Measurements from ENCODE around the gene NUDCD3. TPM values are rescaled to one million over a fixed set of nuclear protein-coding genes. Genes with fewer than 3 reads are reported as not detected.
A peak's percentile ranks its signal among the peaks of the same experiment; 100 is the strongest.

NUDCD3 gene
- total and polyA plus RNA-seq, 4 donors: 15.4 to 30.7 (median 24.3) TPM

DNA sequence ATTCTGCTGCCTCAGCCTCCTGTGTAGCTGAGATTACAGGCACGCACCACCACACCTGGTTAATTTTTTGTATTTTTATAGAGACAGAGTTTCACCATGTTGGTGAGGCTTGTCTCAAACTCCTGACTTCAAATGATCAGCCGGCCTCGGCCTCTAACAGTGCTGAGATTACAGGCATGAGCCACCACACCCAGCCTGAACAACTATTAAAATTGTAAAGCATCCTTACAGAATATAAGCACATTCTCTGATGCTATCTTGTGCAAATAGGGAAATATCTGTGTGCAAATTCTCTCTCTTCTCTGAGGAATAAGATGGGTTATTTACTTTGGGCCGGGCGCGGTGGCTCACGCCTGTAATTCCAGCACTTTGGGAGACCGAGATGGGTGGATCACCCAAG, 12.5 kb downstream of the NUDCD3 start:
- no peak for TF ChIP-seq GABPA (IDR thresholded peaks at IDR 0.05 in 1 of 2, conservative IDR thresholded peaks at IDR 0.05 in 1 of 2)
- TF ChIP-seq, protein P1, sequence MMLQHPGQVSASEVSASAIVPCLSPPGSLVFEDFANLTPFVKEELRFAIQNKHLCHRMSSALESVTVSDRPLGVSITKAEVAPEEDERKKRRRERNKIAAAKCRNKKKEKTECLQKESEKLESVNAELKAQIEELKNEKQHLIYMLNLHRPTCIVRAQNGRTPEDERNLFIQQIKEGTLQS (IDR thresholded peaks at IDR 0.05): no peak
- TF ChIP-seq FOXA2 (IDR thresholded peaks at IDR 0.05): no peak
- no peak for TF ChIP-seq NR2F2 (IDR thresholded peaks at IDR 0.05)
- 86% methylated on average over 8 of the region's 8 CpGs for WGBS

DNA sequence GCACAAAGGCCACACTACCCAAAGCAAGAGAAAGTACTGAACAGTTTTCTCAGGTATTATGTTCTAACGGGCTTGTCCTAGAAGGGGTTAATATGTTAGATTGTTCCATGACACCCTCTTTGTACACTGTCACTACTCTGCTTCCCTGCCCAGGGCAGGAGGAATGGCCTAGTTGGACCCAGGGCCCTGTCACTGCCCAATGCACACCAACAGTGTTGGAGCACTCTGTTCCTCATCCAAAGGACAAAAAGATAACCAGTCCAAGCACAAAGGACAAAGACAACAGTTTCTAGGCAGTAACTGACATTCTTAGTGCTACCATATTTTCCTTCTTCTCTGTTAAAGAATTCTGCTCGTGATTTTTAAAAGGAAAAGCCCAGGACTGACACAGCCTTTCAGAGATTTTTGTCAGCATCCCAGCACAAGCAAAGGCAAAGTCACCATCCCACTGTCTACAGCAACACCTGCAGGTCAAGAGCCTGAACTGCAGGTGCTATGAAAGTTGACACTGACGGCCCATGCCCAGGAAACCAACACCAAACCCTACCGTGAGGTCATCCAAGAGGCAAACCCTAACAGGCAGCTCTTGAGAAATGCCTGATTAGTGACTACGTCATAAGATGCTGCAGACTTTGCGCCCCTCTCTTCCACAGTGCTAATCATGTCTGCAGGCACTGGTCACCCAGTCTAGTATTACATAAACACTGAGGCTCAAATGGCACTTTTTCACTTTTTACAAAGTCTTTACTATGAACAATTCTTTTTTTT, 13.2 kb downstream of the NUDCD3 start:
- H3K27ac ChIP-seq (ENCODE audit: low read depth in 1 of 2, low read length in 2 of 2): peak overlapping the region in 1 of 2 donors; percentile 10
- H3K27me3 ChIP-seq (ENCODE audit: control insufficient read depth in 4 of 4, insufficient read depth in 4 of 4, low read length in 3 of 4): no peaks in the 10 kb centered on the region
- peaks cover 0 to 38% (median 14%) of the 10 kb centered on the region in 4 donors for H3K36me3 ChIP-seq (ENCODE audit: control insufficient read depth in 4 of 4, insufficient read depth in 3 of 4, low read depth in 1 of 4, low read length in 3 of 4)
- TF ChIP-seq YY1 (IDR thresholded peaks at IDR 0.05) (no peak), TAF1 (conservative IDR thresholded peaks at IDR 0.05) (no peak), EGR1 (IDR thresholded peaks at IDR 0.05; ENCODE audit: low read depth in 2 of 2) (no peak), JUND (IDR thresholded peaks at IDR 0.05) (peak; percentile 37 to 46), RAD21 (IDR thresholded peaks at IDR 0.05) (peak; percentile 99), HNF4G (IDR thresholded peaks at IDR 0.05) (no peak), FOXA1 (IDR thresholded peaks at IDR 0.05) (no peak), GABPA (IDR thresholded peaks at IDR 0.05 in 1 of 2, conservative IDR thresholded peaks at IDR 0.05 in 1 of 2) (peak in 1 of 2 donors; percentile 45), RXRA (IDR thresholded peaks at IDR 0.05) (peak; percentile 64 to 79), HNF4A (conservative IDR thresholded peaks at IDR 0.05) (peak; percentile 40 to 48), SP1 (IDR thresholded peaks at IDR 0.05) (no peak)
- TF ChIP-seq, protein P2, sequence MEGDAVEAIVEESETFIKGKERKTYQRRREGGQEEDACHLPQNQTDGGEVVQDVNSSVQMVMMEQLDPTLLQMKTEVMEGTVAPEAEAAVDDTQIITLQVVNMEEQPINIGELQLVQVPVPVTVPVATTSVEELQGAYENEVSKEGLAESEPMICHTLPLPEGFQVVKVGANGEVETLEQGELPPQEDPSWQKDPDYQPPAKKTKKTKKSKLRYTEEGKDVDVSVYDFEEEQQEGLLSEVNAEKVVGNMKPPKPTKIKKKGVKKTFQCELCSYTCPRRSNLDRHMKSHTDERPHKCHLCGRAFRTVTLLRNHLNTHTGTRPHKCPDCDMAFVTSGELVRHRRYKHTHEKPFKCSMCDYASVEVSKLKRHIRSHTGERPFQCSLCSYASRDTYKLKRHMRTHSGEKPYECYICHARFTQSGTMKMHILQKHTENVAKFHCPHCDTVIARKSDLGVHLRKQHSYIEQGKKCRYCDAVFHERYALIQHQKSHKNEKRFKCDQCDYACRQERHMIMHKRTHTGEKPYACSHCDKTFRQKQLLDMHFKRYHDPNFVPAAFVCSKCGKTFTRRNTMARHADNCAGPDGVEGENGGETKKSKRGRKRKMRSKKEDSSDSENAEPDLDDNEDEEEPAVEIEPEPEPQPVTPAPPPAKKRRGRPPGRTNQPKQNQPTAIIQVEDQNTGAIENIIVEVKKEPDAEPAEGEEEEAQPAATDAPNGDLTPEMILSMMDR (IDR thresholded peaks at IDR 0.05; ENCODE audit: low read depth, low read length, missing input control): peak; percentile 99
- TF ChIP-seq, protein P3, sequence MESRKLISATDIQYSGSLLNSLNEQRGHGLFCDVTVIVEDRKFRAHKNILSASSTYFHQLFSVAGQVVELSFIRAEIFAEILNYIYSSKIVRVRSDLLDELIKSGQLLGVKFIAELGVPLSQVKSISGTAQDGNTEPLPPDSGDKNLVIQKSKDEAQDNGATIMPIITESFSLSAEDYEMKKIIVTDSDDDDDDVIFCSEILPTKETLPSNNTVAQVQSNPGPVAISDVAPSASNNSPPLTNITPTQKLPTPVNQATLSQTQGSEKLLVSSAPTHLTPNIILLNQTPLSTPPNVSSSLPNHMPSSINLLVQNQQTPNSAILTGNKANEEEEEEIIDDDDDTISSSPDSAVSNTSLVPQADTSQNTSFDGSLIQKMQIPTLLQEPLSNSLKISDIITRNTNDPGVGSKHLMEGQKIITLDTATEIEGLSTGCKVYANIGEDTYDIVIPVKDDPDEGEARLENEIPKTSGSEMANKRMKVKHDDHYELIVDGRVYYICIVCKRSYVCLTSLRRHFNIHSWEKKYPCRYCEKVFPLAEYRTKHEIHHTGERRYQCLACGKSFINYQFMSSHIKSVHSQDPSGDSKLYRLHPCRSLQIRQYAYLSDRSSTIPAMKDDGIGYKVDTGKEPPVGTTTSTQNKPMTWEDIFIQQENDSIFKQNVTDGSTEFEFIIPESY (IDR thresholded peaks at IDR 0.05): no peak
- TF ChIP-seq, protein P1 (IDR thresholded peaks at IDR 0.05): no peak
- TF ChIP-seq, protein P4, sequence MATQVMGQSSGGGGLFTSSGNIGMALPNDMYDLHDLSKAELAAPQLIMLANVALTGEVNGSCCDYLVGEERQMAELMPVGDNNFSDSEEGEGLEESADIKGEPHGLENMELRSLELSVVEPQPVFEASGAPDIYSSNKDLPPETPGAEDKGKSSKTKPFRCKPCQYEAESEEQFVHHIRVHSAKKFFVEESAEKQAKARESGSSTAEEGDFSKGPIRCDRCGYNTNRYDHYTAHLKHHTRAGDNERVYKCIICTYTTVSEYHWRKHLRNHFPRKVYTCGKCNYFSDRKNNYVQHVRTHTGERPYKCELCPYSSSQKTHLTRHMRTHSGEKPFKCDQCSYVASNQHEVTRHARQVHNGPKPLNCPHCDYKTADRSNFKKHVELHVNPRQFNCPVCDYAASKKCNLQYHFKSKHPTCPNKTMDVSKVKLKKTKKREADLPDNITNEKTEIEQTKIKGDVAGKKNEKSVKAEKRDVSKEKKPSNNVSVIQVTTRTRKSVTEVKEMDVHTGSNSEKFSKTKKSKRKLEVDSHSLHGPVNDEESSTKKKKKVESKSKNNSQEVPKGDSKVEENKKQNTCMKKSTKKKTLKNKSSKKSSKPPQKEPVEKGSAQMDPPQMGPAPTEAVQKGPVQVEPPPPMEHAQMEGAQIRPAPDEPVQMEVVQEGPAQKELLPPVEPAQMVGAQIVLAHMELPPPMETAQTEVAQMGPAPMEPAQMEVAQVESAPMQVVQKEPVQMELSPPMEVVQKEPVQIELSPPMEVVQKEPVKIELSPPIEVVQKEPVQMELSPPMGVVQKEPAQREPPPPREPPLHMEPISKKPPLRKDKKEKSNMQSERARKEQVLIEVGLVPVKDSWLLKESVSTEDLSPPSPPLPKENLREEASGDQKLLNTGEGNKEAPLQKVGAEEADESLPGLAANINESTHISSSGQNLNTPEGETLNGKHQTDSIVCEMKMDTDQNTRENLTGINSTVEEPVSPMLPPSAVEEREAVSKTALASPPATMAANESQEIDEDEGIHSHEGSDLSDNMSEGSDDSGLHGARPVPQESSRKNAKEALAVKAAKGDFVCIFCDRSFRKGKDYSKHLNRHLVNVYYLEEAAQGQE (IDR thresholded peaks at IDR 0.05): no peak
- H3K4me3 ChIP-seq (ENCODE audit: low read depth in 1 of 3, low read length in 3 of 3): no peak overlapping the region
- H3K9ac ChIP-seq (ENCODE audit: low read depth in 1 of 2, low read length in 2 of 2): no peak overlapping the region
- DNase-seq (ENCODE audit: low spot score): peak; percentile 61
- WGBS: 25% methylated on average over 6 of the region's 6 CpGs
- H3K9me3 ChIP-seq (ENCODE audit: control insufficient read depth in 4 of 4, low read length in 3 of 4): no peaks in the 10 kb centered on the region
- peaks cover 0 to 18% (median 10%) of the 10 kb centered on the region in 4 donors for H3K4me1 ChIP-seq (ENCODE audit: control insufficient read depth in 4 of 4, insufficient read depth in 4 of 4, low read length in 3 of 4)

More for the DNA sequence above, 12.5 kb downstream of the NUDCD3 start:
- H3K36me3 ChIP-seq (ENCODE audit: control insufficient read depth in 4 of 4, insufficient read depth in 3 of 4, low read depth in 1 of 4, low read length in 3 of 4): peaks cover 0 to 45% (median 21%) of the 10 kb centered on the region in 4 donors
- peaks cover 0 to 14% (median 6%) of the 10 kb centered on the region in 4 donors for H3K4me1 ChIP-seq (ENCODE audit: control insufficient read depth in 4 of 4, insufficient read depth in 4 of 4, low read length in 3 of 4)
- H3K27ac ChIP-seq (ENCODE audit: low read depth in 1 of 2, low read length in 2 of 2): no peak overlapping the region
- H3K9me3 ChIP-seq (ENCODE audit: control insufficient read depth in 4 of 4, low read length in 3 of 4): no peaks in the 10 kb centered on the region
- no peak overlapping the region for H3K4me3 ChIP-seq (ENCODE audit: low read depth in 1 of 3, low read length in 3 of 3)
- DNase-seq (ENCODE audit: low spot score): no peak
- no peak overlapping the region for H3K9ac ChIP-seq (ENCODE audit: low read depth in 1 of 2, low read length in 2 of 2)
- H3K27me3 ChIP-seq (ENCODE audit: control insufficient read depth in 4 of 4, insufficient read depth in 4 of 4, low read length in 3 of 4): no peaks in the 10 kb centered on the region

All from liver (tissue), 9 donors.